K562 (cell line): ENCODE results near the gene HOGA1.

Source experiments
- CEBPB ChIP-seq: fragments of 450-650 bp; IDR thresholded peaks from 2 replicates; pipeline ENCODE4 v1.6.1; 2016; ENCODE audit warnings: missing genetic modification characterization, missing compliant biosample characterization
- CTCF ChIP-seq, 3 experiments: IDR thresholded peaks in 2 of 3; conservative IDR thresholded peaks in 1 of 3; 2 replicates each; pipeline ENCODE4 v1.5.1; 2011 to 2012; ENCODE audit warnings: low read length in 3 of 3, mild to moderate bottlenecking in 3 of 3, control low read depth in 2 of 3, improper control_type of control experiment in 1 of 3, inconsistent platforms in 1 of 3, low read depth in 1 of 3, mixed read lengths in 1 of 3, moderate library complexity in 1 of 3; ENCODE audit not compliant: insufficient read depth in 2 of 3
- E2F6 ChIP-seq, 2 experiments: IDR thresholded peaks; 2 replicates each; pipeline ENCODE4 v1.6.1; 2011; ENCODE audit warnings: borderline replicate concordance in 1 of 2, control low read depth in 1 of 2, low read depth in 1 of 2, low read length in 1 of 2, mild to moderate bottlenecking in 1 of 2, mixed read lengths in 1 of 2, moderate library complexity in 1 of 2; ENCODE audit not compliant: insufficient read depth in 1 of 2, insufficient read length in 1 of 2, poor library complexity in 1 of 2, severe bottlenecking in 1 of 2; ENCODE audit errors: extremely low read depth in 1 of 2
- FOXP1 ChIP-seq: sonication (generic); formaldehyde crosslinking; IDR thresholded peaks from 2 replicates; pipeline ENCODE4 v1.8.0; 2022; ENCODE audit warnings: mild to moderate bottlenecking, missing genetic modification reagents
- NBN ChIP-seq: fragments of 450-650 bp; IDR thresholded peaks from 2 replicates; pipeline ENCODE4 v1.6.1; 2016; ENCODE audit warnings: low read depth, mild to moderate bottlenecking
- RNF2 ChIP-seq: sonication (generic); IDR thresholded peaks from 2 replicates; pipeline ENCODE4 v1.6.1; 2016
- RNF219 ChIP-seq: fragments of 250-450 bp; sonication (Bioruptor Pico); IDR thresholded peaks from 2 replicates; pipeline ENCODE4 v1.5.0; 2022; ENCODE audit warnings: mild to moderate bottlenecking

DNA sequence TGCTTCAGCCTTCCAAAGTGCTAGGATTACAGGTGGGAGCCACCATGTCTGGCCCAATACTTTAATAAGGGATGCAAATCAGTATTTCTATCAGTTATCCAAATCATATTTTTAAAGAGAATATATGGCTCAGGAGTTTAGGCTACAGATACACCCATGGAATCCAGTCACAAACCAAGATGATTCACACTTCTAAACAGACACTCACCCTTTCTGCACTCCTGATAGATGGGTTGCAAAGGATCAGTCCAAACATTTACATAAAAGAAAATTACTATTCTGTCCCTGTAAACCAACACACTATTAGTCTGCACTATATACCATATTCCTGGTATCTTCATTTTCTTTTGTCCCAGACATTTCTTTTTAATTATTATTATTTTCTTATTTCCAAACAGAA lies 46.9 kb downstream of the HOGA1 start:
- TF ChIP-seq FOXP1 (CRISPR knock-in tag), result no peak
- TF ChIP-seq RNF219 (CRISPR knock-in tag), result no peak
- TF ChIP-seq CTCF (IDR thresholded peaks at IDR 0.05 in 2 of 3, conservative IDR thresholded peaks at IDR 0.05 in 1 of 3; ENCODE audit: insufficient read depth in 2 of 3, low read depth in 1 of 3, low read length in 3 of 3), result no peak
- TF ChIP-seq E2F6 (IDR thresholded peaks at IDR 0.05; ENCODE audit: borderline replicate concordance in 1 of 2, extremely low read depth in 1 of 2, insufficient read depth in 1 of 2, insufficient read length in 1 of 2, low read depth in 1 of 2, low read length in 1 of 2, poor library complexity in 1 of 2, severe bottlenecking in 1 of 2), result no peak
- no peak for TF ChIP-seq RNF2
- no peak for TF ChIP-seq NBN
- TF ChIP-seq CEBPB (tag), result no peak
